Mesenchymal stem cell (in vitro differentiated cells and primary cell): ENCODE measurements around the gene CRIP3.

ENCODE experiments used
- DNase-seq: peaks from one replicate; pipeline ENCODE4 v3.0.0-alpha.2; 2013
- H2AFZ ChIP-seq: one replicate; pipeline ENCODE4 v1.6.1; 2013; ENCODE audit warnings: low read depth, mild to moderate bottlenecking, control low read depth, inconsistent platforms, low read length, moderate library complexity
- H2AK5ac ChIP-seq: 2 replicates; pipeline ENCODE4 v1.6.1; 2013; ENCODE audit warnings: low read length, moderate library complexity, mild to moderate bottlenecking, inconsistent platforms; ENCODE audit not compliant: severe bottlenecking
- H2BK120ac ChIP-seq: one replicate; pipeline ENCODE4 v1.6.1; 2013; ENCODE audit warnings: low read depth, mild to moderate bottlenecking, inconsistent platforms, low read length, moderate library complexity
- H2BK12ac ChIP-seq, 2 experiments: one replicate each; pipeline ENCODE4 v1.6.1; 2013; ENCODE audit warnings: inconsistent platforms in 2 of 2, low read length in 2 of 2, mild to moderate bottlenecking in 2 of 2, moderate library complexity in 2 of 2, control low read depth in 1 of 2
- H2BK15ac ChIP-seq: one replicate; pipeline ENCODE4 v1.6.1; 2013; ENCODE audit warnings: mild to moderate bottlenecking, low read depth, inconsistent platforms; ENCODE audit not compliant: poor library complexity, severe bottlenecking
- H2BK5ac ChIP-seq: 2 replicates; pipeline ENCODE4 v1.6.1; 2013; ENCODE audit warnings: low read depth, mild to moderate bottlenecking, low read length, control low read depth, inconsistent platforms; ENCODE audit not compliant: poor library complexity, severe bottlenecking
- H3K14ac ChIP-seq, 2 experiments: one replicate each; pipeline ENCODE4 v1.6.1; 2013; ENCODE audit warnings: inconsistent platforms in 2 of 2, low read length in 2 of 2, control low read depth in 1 of 2, mild to moderate bottlenecking in 1 of 2, moderate library complexity in 1 of 2
- H3K18ac ChIP-seq, 2 experiments: one replicate each; pipeline ENCODE4 v1.6.1; 2013; ENCODE audit warnings: inconsistent platforms in 2 of 2, low read length in 2 of 2, control low read depth in 1 of 2, low read depth in 1 of 2, mild to moderate bottlenecking in 1 of 2
- H3K23ac ChIP-seq, 2 experiments: one replicate each; pipeline ENCODE4 v1.6.1; 2013; ENCODE audit warnings: inconsistent platforms in 2 of 2, low read length in 2 of 2, mild to moderate bottlenecking in 2 of 2, moderate library complexity in 2 of 2, control low read depth in 1 of 2
- H3K27ac ChIP-seq: 2 replicates; pipeline ENCODE4 v1.5.1; 2013; ENCODE audit warnings: mild to moderate bottlenecking, moderate library complexity, low read length, control low read depth, inconsistent platforms; ENCODE audit not compliant: poor library complexity, severe bottlenecking
- H3K27me3 ChIP-seq, 2 experiments: 2 replicates each; pipeline versions ENCODE4 v1.6.1 to v1.7.0; 2013; ENCODE audit warnings: low read length in 2 of 2, mild to moderate bottlenecking in 2 of 2, moderate library complexity in 2 of 2, control low read depth in 1 of 2, inconsistent platforms in 1 of 2; ENCODE audit not compliant: control insufficient read depth in 1 of 2, insufficient read depth in 1 of 2
- H3K36me3 ChIP-seq, 2 experiments: 2 replicates each; pipeline versions ENCODE4 v1.6.1 to v1.7.0; 2013; ENCODE audit warnings: low read length in 2 of 2, control low read depth in 1 of 2, inconsistent platforms in 1 of 2, low read depth in 1 of 2, mild to moderate bottlenecking in 1 of 2; ENCODE audit not compliant: insufficient read depth in 2 of 2, control insufficient read depth in 1 of 2
- H3K4ac ChIP-seq, 2 experiments: one replicate each; pipeline ENCODE4 v1.6.1; 2013; ENCODE audit warnings: inconsistent platforms in 2 of 2, low read length in 2 of 2, mild to moderate bottlenecking in 2 of 2, moderate library complexity in 2 of 2, control low read depth in 1 of 2, low read depth in 1 of 2
- H3K4me1 ChIP-seq: 2 replicates; pipeline ENCODE4 v1.6.1; 2013; ENCODE audit warnings: low read depth, low read length, control low read depth; ENCODE audit not compliant: control insufficient read depth, insufficient read depth
- H3K4me2 ChIP-seq: 2 replicates; pipeline ENCODE4 v1.6.1; 2013; ENCODE audit warnings: low read length, mild to moderate bottlenecking, inconsistent platforms; ENCODE audit not compliant: poor library complexity, severe bottlenecking
- H3K4me3 ChIP-seq, 2 experiments: 2 replicates each; pipeline versions ENCODE4 v1.5.1 to v1.7.0; 2013; ENCODE audit warnings: low read length in 2 of 2, mild to moderate bottlenecking in 2 of 2, control low read depth in 1 of 2, low read depth in 1 of 2; ENCODE audit not compliant: insufficient read depth in 1 of 2
- H3K79me1 ChIP-seq: replicated peaks from 2 replicates; pipeline ENCODE4 v1.6.1; 2013; ENCODE audit warnings: mild to moderate bottlenecking, control low read depth, low read length, inconsistent platforms; ENCODE audit not compliant: poor library complexity, severe bottlenecking
- H3K9ac ChIP-seq: 2 replicates; pipeline ENCODE4 v1.7.0; 2013; ENCODE audit warnings: mild to moderate bottlenecking, low read length, moderate library complexity
- H3K9me3 ChIP-seq: 2 replicates; pipeline ENCODE4 v1.7.0; 2013; ENCODE audit warnings: mild to moderate bottlenecking, low read length; ENCODE audit not compliant: control insufficient read depth
- H4K8ac ChIP-seq: one replicate; pipeline ENCODE4 v1.6.1; 2013; ENCODE audit warnings: inconsistent platforms, mild to moderate bottlenecking, low read length, moderate library complexity
- H4K91ac ChIP-seq: one replicate; pipeline ENCODE4 v1.6.1; 2013; ENCODE audit warnings: mild to moderate bottlenecking, low read length, inconsistent platforms
- WGBS: methylation state at CpG from one replicate; pipeline ENCODE4 v1.1.7; 2013; ENCODE audit warnings: mixed read lengths; 5-methylcytosine and 5-hydroxymethylcytosine counted together

Gene CRIP3

DNA sequence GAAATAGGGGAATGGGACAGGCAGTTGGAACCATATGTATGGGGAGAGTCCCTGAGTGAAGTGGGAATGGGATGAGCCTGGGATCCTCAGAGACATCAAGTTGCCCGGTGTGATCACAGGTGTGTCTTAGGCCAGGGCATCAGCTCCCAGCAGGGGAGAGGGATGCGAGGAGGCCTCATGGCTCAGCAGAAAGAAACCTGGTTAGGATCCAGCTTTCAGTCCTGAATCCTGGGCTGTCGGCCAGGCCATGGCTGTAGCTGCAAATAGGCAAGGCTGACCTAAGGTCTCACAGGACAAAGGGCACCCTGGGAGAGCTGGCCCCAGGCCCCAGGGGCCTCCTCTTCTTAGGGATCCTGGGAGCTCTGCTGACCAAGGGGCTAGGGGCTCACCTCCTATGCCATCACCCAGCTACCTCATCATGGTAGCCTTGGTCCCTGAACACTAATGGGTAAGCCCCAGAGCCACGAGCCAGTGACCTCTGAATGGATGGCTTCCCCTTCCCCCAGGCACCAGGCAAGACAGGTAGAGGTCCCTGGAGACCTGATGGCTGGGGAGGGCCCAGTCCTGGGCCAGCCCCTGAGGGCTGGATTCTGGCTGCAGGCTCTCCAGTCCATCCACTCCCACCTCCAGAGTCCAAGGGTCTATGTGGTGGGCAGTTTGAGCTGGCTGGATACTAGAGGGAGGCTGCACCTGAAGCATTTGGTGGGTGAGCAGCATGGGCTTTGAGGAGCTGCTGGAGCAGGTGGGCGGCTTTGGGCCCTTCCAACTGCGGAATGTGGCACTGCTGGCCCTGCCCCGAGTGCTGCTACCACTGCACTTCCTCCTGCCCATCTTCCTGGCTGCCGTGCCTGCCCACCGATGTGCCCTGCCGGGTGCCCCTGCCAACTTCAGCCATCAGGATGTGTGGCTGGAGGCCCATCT lies 10.7 kb downstream of the CRIP3 start, which contains the start of gene SLC22A7:
Gene SLC22A7, plus strand, starts transcription at position 617 of the 921 bp plus-strand sequence. Its CDS starts 99 bp downstream, at position 716.
- no peak within 1 kb of the TSS for H3K4ac ChIP-seq
- no peaks in the 10 kb centered on the region for H3K36me3 ChIP-seq
- H2BK5ac ChIP-seq, result no peak within 1 kb of the TSS
- H2BK15ac ChIP-seq, result no peak within 1 kb of the TSS
- no peak within 1 kb of the TSS for H3K27ac ChIP-seq
- H3K9ac ChIP-seq, result no peak within 1 kb of the TSS
- no peak within 1 kb of the TSS for H4K91ac ChIP-seq
- H3K79me1 ChIP-seq, result no peaks in the 10 kb centered on the region
- no peak within 1 kb of the TSS for H2BK12ac ChIP-seq
- H3K4me1 ChIP-seq, result no peaks in the 10 kb centered on the region
- H4K8ac ChIP-seq, result no peak within 1 kb of the TSS
- H2BK120ac ChIP-seq, result no peak within 1 kb of the TSS
- H2AFZ ChIP-seq, result no peak within 1 kb of the TSS
- no peak within 1 kb of the TSS for H3K18ac ChIP-seq
- DNase-seq, result no peak
- H3K9me3 ChIP-seq, result no peaks in the 10 kb centered on the region
- no peak within 1 kb of the TSS for H3K14ac ChIP-seq
- no peak within 1 kb of the TSS for H2AK5ac ChIP-seq
- no peak within 1 kb of the TSS for H3K23ac ChIP-seq
- peaks cover 61 to 67% of the 10 kb centered on the region in 2 experiments for H3K27me3 ChIP-seq
- WGBS, result 85% methylated on average over 10 of the region's 10 CpGs
- H3K4me2 ChIP-seq, result no peak within 1 kb of the TSS
- H3K4me3 ChIP-seq, result no peak within 1 kb of the TSS

DNA sequence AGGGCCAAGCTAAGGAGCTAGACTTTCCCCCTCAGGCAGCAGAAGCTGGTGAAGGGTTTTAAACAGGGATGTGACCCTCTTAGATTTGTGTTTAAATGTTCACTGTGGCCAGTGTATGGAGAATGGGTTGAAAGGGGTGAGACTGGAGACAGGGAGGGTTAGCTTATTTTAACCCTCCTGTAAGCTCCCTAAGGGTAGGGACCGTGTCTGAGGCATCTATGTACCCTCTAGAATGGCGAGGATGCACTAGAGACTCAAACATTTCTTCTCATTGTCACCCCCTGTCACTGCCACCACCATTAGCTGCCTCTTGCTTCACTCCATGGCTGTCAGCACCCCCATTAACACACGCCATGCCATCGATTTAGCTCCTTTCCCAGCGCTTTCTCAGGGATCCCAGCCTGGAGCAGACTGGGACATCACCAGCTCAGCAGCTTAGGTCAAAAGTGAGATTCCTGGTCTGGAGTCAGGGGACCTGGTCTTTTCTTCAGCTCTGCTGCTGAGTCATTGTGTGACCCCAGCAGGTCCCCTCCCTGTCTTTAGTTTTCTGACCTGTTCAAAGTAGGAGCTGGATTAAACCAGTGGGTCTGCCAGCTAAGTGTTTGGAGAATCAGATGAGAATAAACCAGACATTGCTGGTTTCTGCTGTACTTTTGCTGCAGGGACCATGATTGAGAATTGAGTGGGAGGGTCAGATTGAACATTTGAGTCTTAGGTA lies 11.7 kb downstream of the CRIP3 start:
- no peak overlapping the region for H3K4me2 ChIP-seq
- no peak overlapping the region for H3K23ac ChIP-seq
- no peak overlapping the region for H3K4me3 ChIP-seq
- DNase-seq, result no peak
- H3K36me3 ChIP-seq, result no peaks in the 10 kb centered on the region
- no peak overlapping the region for H2BK5ac ChIP-seq
- peaks cover 58 to 65% of the 10 kb centered on the region in 2 experiments for H3K27me3 ChIP-seq
- 76% methylated on average over 5 of the region's 5 CpGs for WGBS
- H3K4ac ChIP-seq, result no peak overlapping the region
- no peak overlapping the region for H4K8ac ChIP-seq
- no peak overlapping the region for H3K18ac ChIP-seq
- no peaks in the 10 kb centered on the region for H3K79me1 ChIP-seq
- no peaks in the 10 kb centered on the region for H3K9me3 ChIP-seq
- no peak overlapping the region for H2BK120ac ChIP-seq
- H3K14ac ChIP-seq, result no peak overlapping the region
- H2BK12ac ChIP-seq, result no peak overlapping the region
- H3K27ac ChIP-seq, result no peak overlapping the region
- no peak overlapping the region for H4K91ac ChIP-seq
- no peak overlapping the region for H2AK5ac ChIP-seq
- H3K4me1 ChIP-seq, result no peaks in the 10 kb centered on the region
- no peak overlapping the region for H3K9ac ChIP-seq
- no peak overlapping the region for H2BK15ac ChIP-seq
- no peak overlapping the region for H2AFZ ChIP-seq

DNA sequence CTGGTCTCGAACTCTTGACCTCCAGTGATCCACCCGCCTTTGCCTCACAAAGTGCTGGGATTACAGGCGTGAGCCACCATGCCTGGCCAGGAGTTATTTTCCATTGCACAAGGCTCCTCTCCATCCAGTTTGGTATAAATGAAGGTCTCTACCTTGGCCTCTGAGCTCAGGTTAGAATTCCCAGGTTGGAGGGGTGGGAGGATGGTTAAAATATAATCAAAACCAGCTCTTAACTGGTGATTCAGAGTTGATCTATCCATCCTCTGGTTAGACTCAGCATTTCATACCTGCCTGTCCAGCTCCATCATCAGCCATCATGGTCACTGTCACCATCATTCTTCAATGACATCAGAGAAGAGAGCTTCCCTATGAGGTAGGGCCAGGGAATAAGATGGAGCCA lies 13.2 kb downstream of the CRIP3 start:
- H3K27ac ChIP-seq, result no peak overlapping the region
- H3K27me3 ChIP-seq, result peaks cover 44 to 50% of the 10 kb centered on the region in 2 experiments
- WGBS, result 91% methylated on average over 3 of the region's 3 CpGs
- H3K14ac ChIP-seq, result no peak overlapping the region
- no peak overlapping the region for H2BK5ac ChIP-seq
- H2BK12ac ChIP-seq, result no peak overlapping the region
- no peak overlapping the region for H2BK120ac ChIP-seq
- no peaks in the 10 kb centered on the region for H3K36me3 ChIP-seq
- no peak overlapping the region for H3K4me2 ChIP-seq
- H3K18ac ChIP-seq, result no peak overlapping the region
- no peak overlapping the region for H2AFZ ChIP-seq
- DNase-seq, result no peak
- H3K9ac ChIP-seq, result no peak overlapping the region
- H3K23ac ChIP-seq, result no peak overlapping the region
- H3K9me3 ChIP-seq, result no peaks in the 10 kb centered on the region
- no peak overlapping the region for H3K4me3 ChIP-seq
- H4K91ac ChIP-seq, result no peak overlapping the region
- no peak overlapping the region for H3K4ac ChIP-seq
- H3K79me1 ChIP-seq, result no peaks in the 10 kb centered on the region
- H4K8ac ChIP-seq, result no peak overlapping the region
- H2BK15ac ChIP-seq, result no peak overlapping the region
- H3K4me1 ChIP-seq, result no peaks in the 10 kb centered on the region
- no peak overlapping the region for H2AK5ac ChIP-seq

DNA sequence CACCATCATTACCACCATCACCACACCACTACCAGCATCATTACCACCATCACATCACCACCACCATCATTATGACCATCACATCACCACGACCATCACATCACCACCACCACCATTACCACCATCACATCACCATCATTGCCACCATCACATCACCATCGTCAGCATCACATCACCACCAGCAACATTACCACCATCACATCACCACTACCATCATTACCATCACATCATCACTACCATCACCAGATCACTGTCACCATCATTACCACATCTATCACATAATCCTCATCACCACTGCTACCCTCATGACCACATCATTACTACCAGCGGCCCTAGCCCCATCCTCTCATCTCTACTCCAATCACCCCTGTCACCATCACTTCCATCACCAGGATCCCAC lies 14.1 kb downstream of the CRIP3 start:
- Histone ChIP-seq H2BK5ac (no peak overlapping the region), H3K4me3 (no peak overlapping the region), H4K91ac (no peak overlapping the region), H2BK120ac (no peak overlapping the region), H4K8ac (no peak overlapping the region), H3K9ac (no peak overlapping the region), H3K14ac (no peak overlapping the region), H2BK12ac (no peak overlapping the region), H3K4me1 (no peaks in the 10 kb centered on the region), H3K27me3 (peaks cover 34 to 41% of the 10 kb centered on the region in 2 experiments), H3K18ac (no peak overlapping the region), H3K23ac (no peak overlapping the region), H2AFZ (no peak overlapping the region), H3K4ac (no peak overlapping the region), H3K79me1 (no peaks in the 10 kb centered on the region), H3K9me3 (no peaks in the 10 kb centered on the region), H2AK5ac (no peak overlapping the region), H2BK15ac (no peak overlapping the region), H3K4me2 (no peak overlapping the region), H3K27ac (no peak overlapping the region), H3K36me3 (no peaks in the 10 kb centered on the region)
- WGBS, result 64% methylated on average over 3 of the region's 3 CpGs
- DNase-seq, result no peak
